NCI-H187 treated with DMSO at 0.1 percent for 48 hours (cell line): Measurements from ENCODE around the gene ID4.

ENCODE experiments used
- DNase-seq: peaks from one replicate; lab custom pipeline; 2025; lab: John Stamatoyannopoulos, UW

Gene ID4

GRCh38 chr6:19860235-19860877, 23.2 kb downstream of the ID4 start:
- no peak for DNase-seq

DNA sequence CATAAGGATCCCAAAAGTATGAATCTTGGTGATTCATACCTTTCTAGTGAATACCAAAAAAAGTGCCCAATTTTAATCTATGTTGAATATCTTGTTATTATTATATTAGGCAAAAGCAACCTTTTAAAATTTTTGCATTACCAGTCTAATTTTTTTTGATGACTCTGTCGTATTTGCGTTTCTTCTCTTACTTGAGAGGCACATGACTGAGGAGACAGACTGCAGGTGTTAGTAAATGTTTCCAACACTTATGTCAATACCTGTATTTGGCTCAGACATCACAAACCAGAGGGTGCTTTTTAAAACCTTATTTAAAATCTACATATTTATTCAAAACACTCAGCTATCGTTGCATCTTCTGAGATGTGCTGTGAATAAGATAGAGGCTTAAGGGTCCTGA, 27.1 kb downstream of the ID4 start:
- no peak for DNase-seq

DNA sequence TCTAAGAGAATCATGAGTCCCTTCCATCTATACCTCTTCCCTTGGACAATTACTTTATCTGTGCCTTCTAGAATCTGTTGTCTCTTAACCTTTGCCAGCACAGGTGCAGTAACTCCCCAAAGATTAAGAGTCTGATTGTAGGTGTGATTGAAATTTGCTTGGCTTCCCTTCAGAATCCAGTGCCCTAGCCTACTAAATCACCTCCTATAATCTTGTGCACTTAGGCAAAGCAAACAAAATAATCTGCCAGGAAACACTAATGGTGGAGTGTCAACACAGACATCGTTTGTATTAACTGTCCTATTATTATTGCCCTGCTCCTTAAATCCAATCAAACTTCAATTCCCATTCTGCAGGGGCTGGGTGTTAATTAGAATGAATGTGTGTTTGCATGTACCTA, 28.0 kb downstream of the ID4 start:
- DNase-seq = no peak

DNA sequence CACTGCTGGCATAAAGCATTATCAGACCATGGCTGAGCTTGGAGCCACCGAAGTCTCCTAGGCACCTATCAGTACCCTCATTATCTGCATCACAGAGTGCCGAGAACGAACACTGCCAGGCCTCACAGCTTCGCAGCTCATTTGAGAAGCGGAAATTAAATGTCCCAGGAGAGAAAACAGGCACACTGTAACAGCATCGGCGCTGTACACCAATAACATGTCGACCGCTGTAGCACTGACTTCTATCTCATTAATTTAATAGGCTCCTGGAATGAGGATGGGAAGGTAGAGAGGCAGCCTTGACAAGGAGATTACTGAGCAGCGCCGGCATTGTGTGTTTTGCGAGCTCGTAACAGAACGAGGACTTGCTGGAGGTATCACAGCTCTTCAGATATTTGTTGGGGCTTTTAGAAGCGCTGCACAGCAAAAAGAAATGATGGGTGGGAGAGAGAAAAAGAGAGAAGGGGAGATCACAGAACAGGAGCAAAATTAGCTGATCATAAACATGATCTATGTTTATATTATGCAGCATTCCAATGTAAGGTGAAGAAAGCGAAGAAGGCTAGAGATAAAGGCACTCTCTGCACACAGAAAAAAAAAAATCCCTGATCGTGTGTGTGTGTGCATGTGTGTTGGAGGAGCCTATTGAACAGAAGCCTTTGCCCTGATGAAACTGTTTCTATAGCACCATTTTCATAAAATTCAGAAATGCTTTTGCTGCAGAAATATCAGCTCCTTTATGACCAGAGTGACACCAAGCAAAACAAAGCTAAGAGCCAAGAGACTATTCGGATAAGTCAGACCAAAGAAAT, 29.2 kb downstream of the ID4 start:
- no peak for DNase-seq

- no peak for DNase-seq
These were observed 29.9 kb downstream of the ID4 start for GRCh38 chr6:19866985-19867627.

GRCh38 chr6:19869464-19869863, 32.3 kb downstream of the ID4 start:
- DNase-seq = no peak

GRCh38 chr6:19870322-19870721, 33.2 kb downstream of the ID4 start:
- DNase-seq = no peak

DNA sequence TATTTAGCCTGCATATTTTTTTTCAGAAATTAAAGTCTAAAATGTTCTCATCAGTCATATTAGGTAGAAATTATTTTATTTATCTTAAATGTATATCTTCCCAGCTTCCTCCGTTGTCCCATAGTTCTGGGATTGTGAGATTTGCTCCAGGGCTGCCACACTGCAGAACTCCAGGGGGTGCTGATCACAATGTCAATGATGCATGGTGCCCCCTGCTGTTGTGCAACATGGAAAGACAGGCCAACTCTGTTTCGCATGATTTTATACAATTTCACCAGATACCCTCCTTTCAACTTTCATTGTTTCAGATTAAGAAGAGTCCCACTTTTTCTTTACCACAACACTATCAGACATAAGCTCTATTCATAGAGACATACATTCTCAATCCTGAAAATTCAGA, 35.9 kb downstream of the ID4 start:
- no peak for DNase-seq

GRCh38 chr6:19876672-19877071, 39.5 kb downstream of the ID4 start:
- no peak for DNase-seq

DNA sequence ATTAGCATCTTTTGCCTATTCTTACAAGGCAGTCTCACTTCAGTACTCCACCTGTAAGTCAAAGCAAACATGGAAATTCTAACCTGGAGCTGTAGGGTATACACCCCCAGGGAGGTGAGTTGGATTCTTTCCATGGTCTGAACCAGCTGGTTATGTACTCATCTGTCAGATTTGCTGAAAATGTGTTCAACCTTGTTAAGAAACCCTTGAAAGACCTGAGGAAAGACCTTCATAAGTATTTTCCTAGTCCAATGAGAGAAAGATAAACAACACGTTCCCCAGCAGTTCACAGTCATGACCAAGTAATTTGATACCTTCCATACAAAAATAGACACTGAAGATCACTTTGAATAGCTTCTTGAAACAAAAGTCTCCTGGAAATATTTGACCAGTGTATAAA, 42.5 kb downstream of the ID4 start:
- DNase-seq = peak; percentile 96

DNA sequence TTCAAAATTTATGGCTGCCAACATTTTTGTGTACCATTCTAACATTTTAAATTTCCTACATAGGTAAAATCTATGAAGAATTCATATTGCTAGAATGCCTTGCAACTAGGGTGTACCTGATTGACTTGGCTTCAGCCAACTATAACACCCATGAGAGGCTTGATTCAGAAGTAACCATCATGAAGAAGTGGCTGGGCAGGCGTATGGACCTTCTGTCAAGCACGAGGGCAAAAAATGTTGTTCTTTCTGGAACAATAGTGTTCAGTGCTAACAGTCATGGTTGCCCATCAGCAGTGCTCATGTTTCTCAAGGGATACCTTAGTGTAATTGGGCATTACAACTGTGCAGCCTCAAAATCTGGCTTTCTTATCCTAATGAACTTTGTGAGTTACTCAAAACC, 42.9 kb downstream of the ID4 start:
- peak; percentile 53 for DNase-seq

DNA sequence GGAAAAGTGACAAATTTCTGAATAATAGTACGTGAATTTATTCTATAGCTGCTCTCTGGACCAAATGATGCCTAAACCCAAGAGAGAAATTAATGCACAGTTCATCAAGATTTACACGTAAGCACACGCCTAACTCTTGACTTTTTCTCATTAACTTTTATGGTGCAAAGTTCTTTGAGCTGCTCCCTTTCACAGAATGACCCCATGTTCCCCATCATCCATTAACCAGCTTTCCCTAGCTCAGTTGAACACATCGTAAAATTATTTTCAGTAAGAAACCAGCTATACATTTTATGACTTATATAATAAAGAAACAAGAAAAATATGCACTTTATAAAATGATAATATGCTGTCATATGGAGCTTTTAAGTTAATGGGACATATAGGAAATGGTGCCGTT, 54.3 kb downstream of the ID4 start:
- no peak for DNase-seq
